Gastroesophageal sphincter (tissue), 4 donors: ENCODE measurements around the gene CYP8B1. TPM values are rescaled to one million over a fixed set of nuclear protein-coding genes. Genes with fewer than 3 reads are reported as not detected.

Source experiments
- ATAC-seq: fragments of 150-250 bp; one replicate; pipeline ENCODE4 v1.9.1; 2016; ENCODE audit warnings: mild to moderate bottlenecking, moderate library complexity
- H3K27ac ChIP-seq, 4 donors: fragments of 200-600 bp; sonication (generic) in 3 of 4; 1 replicate in 3 of 4; 2 replicates in 1 of 4; pipeline ENCODE4 v1.5.1; 2016 to 2019
- H3K27me3 ChIP-seq: fragments of 200-600 bp; sonication (generic); one replicate; pipeline ENCODE4 v1.5.1; 2019
- H3K36me3 ChIP-seq, 2 donors: fragments of 200-600 bp; sonication (generic); one replicate each; pipeline ENCODE4 v1.5.1; 2019; ENCODE audit warnings: control low read depth in 1 of 2
- H3K4me1 ChIP-seq, 3 donors: fragments of 200-600 bp; sonication (generic); 1 replicate in 2 of 3; 2 replicates in 1 of 3; pipeline ENCODE4 v1.5.1; 2016 to 2019; ENCODE audit warnings: control low read depth in 2 of 3
- H3K4me3 ChIP-seq, 2 donors: fragments of 200-600 bp; sonication (generic); one replicate each; pipeline ENCODE4 v1.5.1; 2019; ENCODE audit warnings: mild to moderate bottlenecking in 1 of 2, moderate library complexity in 1 of 2
- H3K9me3 ChIP-seq, 3 donors: fragments of 200-600 bp; sonication (generic); one replicate each; pipeline ENCODE4 v1.5.1; 2017 to 2019; ENCODE audit warnings: control low read depth in 2 of 3
- CTCF ChIP-seq, 4 experiments: fragments of 200-600 bp in 2 of 4; fragments of 450-650 bp in 2 of 4; sonication (generic) in 1 of 4; IDR thresholded peaks; one replicate each; pipeline ENCODE4 v1.5.1; 2017 to 2019; ENCODE audit warnings: antibody characterized with exemption in 4 of 4, mild to moderate bottlenecking in 2 of 4, moderate library complexity in 2 of 4
- EP300 ChIP-seq: sonication (generic); formaldehyde crosslinking; IDR thresholded peaks from one replicate; pipeline ENCODE4 v1.6.1; 2017; ENCODE audit warnings: antibody characterized with exemption, mild to moderate bottlenecking
- POLR2A ChIP-seq, 2 donors: fragments of 450-650 bp; IDR thresholded peaks; one replicate each; pipeline ENCODE4 v1.6.1; 2017; ENCODE audit warnings: antibody characterized with exemption in 2 of 2, mild to moderate bottlenecking in 2 of 2, moderate library complexity in 1 of 2
- POLR2AphosphoS5 ChIP-seq: sonication (generic); formaldehyde crosslinking; IDR thresholded peaks from one replicate; pipeline ENCODE4 v1.6.1; 2017; ENCODE audit warnings: antibody characterized with exemption
- WGBS, 2 donors: methylation state at CpG; one replicate each; pipeline ENCODE4 v1.1.5; 2018; ENCODE audit warnings: low coverage in 1 of 2; 5-methylcytosine and 5-hydroxymethylcytosine counted together
- total RNA-seq, 4 donors: library from RNA; depleted of rRNA; stranded (reverse); fragments of >200 nt; gene quantifications; one replicate each; pipeline ENCODE4 v1.1.0, GENCODE V29; 2016

CYP8B1 gene
- total RNA-seq, 4 donors from 2014 or later, result not detected

- WGBS, 2 donors, result 77 to 79% methylated on average over 3 of the region's 3 CpGs
- ATAC-seq, result no peak
- Histone ChIP-seq H3K36me3 (no peaks in the 10 kb centered on the region), H3K9me3 (no peaks in the 10 kb centered on the region), H3K4me1 (no peaks in the 10 kb centered on the region), H3K27me3 (no peaks in the 10 kb centered on the region), H3K27ac (no peak overlapping the region), H3K4me3 (no peak overlapping the region)
- TF ChIP-seq EP300 (no peak), POLR2AphosphoS5 (no peak), CTCF (IDR thresholded peaks at IDR 0.05) (no peak), POLR2A (IDR thresholded peaks at IDR 0.05) (no peak)
Observed at GRCh38 chr3:42894698-42895579, 19.3 kb upstream of the CYP8B1 start.

DNA sequence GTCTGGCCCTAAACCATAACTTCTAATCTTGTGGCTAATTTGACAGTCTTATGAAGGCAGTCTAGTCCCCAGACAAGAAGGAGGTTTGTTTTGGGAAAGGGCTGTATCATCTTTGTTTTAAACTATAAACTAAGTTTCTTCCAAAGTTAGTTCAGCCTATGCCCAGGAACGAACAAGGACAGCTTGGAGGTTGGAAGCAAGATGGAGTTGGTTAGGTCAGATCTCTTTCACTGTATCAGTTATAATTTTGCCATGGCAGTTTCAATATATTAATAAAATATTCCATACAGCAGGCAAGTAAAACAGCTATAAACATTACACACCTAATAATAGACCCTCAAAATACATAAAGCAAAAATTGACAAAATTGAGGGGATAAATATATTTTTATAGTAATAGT, 17.1 kb upstream of the CYP8B1 start:
- Histone ChIP-seq H3K27ac (no peak overlapping the region), H3K9me3 (no peaks in the 10 kb centered on the region), H3K36me3 (no peaks in the 10 kb centered on the region), H3K27me3 (no peaks in the 10 kb centered on the region), H3K4me1 (no peaks in the 10 kb centered on the region), H3K4me3 (no peak overlapping the region)
- no peak for ATAC-seq
- 69 to 85% methylated on average over 1 of the region's 1 CpG for WGBS, 2 donors
- TF ChIP-seq CTCF (IDR thresholded peaks at IDR 0.05) (no peak), POLR2A (IDR thresholded peaks at IDR 0.05) (no peak), EP300 (no peak), POLR2AphosphoS5 (no peak)

DNA sequence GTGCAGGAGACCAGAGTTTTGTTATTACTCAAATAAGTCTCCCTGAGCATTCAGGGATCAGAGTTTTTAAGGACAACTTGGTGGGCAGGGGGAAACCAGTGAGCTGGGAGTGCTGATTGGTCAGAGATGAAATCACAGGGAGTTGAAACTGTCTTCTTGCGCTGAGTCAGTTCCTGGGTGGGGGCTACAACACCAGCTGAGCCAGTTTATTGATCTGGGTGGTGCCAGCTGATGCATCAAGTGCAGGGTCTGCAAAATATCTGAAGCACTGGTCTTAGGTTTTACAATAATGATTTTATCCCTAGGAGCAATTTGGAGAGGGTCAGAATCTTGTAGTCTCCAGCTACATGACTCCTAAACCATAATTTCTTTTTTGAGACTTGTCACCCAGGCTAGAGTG, 16.5 kb upstream of the CYP8B1 start:
- ATAC-seq, result no peak
- Histone ChIP-seq H3K27ac (no peak overlapping the region), H3K4me3 (no peak overlapping the region), H3K4me1 (no peaks in the 10 kb centered on the region), H3K9me3 (no peaks in the 10 kb centered on the region), H3K27me3 (no peaks in the 10 kb centered on the region), H3K36me3 (no peaks in the 10 kb centered on the region)
- TF ChIP-seq POLR2A (IDR thresholded peaks at IDR 0.05), result no peak
- TF ChIP-seq CTCF (IDR thresholded peaks at IDR 0.05), result no peak
- TF ChIP-seq POLR2AphosphoS5, result no peak
- TF ChIP-seq EP300, result no peak
- 80% methylated on average over 1 of the region's 1 CpG for WGBS, 2 donors

- H3K27me3 ChIP-seq, result no peaks in the 10 kb centered on the region
- H3K4me3 ChIP-seq, result no peak overlapping the region
- no peaks in the 10 kb centered on the region for H3K9me3 ChIP-seq
- 37 to 90% methylated on average over 2 of the region's 2 CpGs for WGBS, 2 donors
- H3K4me1 ChIP-seq, result no peaks in the 10 kb centered on the region
- no peak overlapping the region for H3K27ac ChIP-seq
- ATAC-seq, result no peak
- H3K36me3 ChIP-seq, result no peaks in the 10 kb centered on the region
- TF ChIP-seq EP300 (no peak), POLR2A (IDR thresholded peaks at IDR 0.05) (no peak), POLR2AphosphoS5 (no peak), CTCF (IDR thresholded peaks at IDR 0.05) (no peak)
Observed at GRCh38 chr3:42891042-42891441, 15.4 kb upstream of the CYP8B1 start.

DNA sequence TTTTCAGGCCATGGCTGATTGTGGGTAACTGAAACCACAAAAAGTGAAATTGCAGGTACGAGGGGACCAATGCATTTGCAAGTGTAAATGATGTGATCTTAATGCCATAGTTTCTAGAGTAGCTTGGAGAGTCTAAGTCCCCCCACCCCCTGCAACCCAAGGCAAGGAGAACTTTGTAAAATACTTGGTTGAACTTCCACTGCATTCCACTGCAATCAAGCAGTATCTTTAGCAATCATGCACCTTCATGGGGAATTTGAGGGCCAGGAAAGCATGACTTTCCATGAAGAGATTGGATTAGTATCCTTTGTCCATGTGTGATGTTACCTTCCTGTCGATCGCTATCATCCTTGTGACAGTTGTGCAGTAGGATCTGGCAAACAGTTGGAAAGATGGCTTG, 11.4 kb upstream of the CYP8B1 start:
- Histone ChIP-seq H3K27ac (no peak overlapping the region), H3K27me3 (no peaks in the 10 kb centered on the region), H3K4me1 (no peaks in the 10 kb centered on the region), H3K4me3 (no peak overlapping the region), H3K36me3 (no peaks in the 10 kb centered on the region), H3K9me3 (no peaks in the 10 kb centered on the region)
- TF ChIP-seq CTCF (IDR thresholded peaks at IDR 0.05), result no peak
- no peak for TF ChIP-seq POLR2AphosphoS5
- no peak for TF ChIP-seq POLR2A (IDR thresholded peaks at IDR 0.05)
- no peak for TF ChIP-seq EP300
- 76% methylated on average over 3 of the region's 3 CpGs; no CpG with 5 or more reads in 1 of the 2 donors for WGBS, 2 donors
- no peak for ATAC-seq
